B cell (primary cell): ENCODE measurements around the gene CDK6.

Experiments used
- EZH2 ChIP-seq: IDR thresholded peaks from 2 replicates; pipeline ENCODE4 v1.6.1; 2012; ENCODE audit warnings: borderline replicate concordance, low read depth, mild to moderate bottlenecking, moderate library complexity, low read length; ENCODE audit not compliant: insufficient read depth, poor library complexity, severe bottlenecking
- TF ChIP-seq, protein P1 (sequence below): fragments of 200-600 bp; IDR thresholded peaks from one replicate; pipeline ENCODE4 v1.8.0; 2022; ENCODE audit warnings: antibody characterized with exemption, mild to moderate bottlenecking

DNA sequence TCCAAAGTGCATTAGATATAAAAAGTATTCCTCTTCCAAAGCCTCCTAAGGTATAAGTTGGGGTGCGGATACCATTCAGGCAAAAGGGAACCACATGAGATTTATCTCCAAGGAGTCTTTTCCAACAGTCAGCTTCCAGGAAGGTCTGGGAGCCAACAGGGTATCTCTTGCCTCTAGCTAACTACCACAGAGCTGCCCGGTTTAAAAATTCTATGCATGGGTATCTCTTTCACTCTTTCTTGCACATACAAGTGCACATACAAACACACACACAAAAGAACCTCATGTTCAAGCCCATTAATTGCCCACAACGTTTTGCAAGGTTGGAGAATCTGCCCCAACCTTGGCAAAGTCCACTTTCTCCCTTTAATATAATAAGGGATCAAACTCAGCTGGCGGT lies 80.7 kb downstream of the CDK6 start:
- TF ChIP-seq, protein P1, sequence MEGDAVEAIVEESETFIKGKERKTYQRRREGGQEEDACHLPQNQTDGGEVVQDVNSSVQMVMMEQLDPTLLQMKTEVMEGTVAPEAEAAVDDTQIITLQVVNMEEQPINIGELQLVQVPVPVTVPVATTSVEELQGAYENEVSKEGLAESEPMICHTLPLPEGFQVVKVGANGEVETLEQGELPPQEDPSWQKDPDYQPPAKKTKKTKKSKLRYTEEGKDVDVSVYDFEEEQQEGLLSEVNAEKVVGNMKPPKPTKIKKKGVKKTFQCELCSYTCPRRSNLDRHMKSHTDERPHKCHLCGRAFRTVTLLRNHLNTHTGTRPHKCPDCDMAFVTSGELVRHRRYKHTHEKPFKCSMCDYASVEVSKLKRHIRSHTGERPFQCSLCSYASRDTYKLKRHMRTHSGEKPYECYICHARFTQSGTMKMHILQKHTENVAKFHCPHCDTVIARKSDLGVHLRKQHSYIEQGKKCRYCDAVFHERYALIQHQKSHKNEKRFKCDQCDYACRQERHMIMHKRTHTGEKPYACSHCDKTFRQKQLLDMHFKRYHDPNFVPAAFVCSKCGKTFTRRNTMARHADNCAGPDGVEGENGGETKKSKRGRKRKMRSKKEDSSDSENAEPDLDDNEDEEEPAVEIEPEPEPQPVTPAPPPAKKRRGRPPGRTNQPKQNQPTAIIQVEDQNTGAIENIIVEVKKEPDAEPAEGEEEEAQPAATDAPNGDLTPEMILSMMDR = no peak
- no peak for TF ChIP-seq EZH2
